ENCODE data around the gene MICB.

DNA sequence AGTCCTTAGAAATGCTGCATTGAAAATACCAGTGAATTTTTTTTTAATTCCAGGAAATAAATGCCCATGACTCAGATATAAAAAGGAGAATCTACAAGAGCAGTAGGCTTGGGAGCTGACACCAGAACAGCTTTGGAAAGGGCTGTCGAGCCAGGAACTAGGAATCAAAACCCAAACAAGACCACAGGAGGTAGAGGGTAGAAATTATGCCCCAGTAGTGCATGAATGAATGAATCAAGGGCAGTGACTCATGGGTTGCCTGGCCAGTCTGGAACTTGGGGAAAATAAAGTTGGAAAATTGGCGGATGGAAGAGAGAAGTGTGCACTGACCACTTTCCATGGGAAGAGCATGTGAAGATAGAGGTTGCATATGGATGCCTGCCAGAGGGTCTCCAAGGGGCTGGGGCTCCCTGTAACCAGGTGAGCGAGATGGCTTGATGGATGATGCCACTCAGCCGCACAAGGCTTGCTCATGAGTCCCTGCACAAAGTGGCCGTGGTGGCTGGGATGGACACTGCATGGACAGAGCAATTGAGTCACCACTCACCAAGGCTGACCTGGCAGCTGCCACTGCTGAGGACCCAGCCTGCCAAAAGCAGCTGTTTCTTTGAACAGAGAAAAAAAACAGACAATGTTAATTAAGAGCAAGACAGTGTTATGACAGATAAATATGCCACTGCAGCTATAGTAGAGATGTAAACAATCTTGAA lies 15.7 kb downstream of the MICB start:
- TF ChIP-seq, protein P1, sequence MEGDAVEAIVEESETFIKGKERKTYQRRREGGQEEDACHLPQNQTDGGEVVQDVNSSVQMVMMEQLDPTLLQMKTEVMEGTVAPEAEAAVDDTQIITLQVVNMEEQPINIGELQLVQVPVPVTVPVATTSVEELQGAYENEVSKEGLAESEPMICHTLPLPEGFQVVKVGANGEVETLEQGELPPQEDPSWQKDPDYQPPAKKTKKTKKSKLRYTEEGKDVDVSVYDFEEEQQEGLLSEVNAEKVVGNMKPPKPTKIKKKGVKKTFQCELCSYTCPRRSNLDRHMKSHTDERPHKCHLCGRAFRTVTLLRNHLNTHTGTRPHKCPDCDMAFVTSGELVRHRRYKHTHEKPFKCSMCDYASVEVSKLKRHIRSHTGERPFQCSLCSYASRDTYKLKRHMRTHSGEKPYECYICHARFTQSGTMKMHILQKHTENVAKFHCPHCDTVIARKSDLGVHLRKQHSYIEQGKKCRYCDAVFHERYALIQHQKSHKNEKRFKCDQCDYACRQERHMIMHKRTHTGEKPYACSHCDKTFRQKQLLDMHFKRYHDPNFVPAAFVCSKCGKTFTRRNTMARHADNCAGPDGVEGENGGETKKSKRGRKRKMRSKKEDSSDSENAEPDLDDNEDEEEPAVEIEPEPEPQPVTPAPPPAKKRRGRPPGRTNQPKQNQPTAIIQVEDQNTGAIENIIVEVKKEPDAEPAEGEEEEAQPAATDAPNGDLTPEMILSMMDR (IDR thresholded peaks at IDR 0.05 in 2 of 3, conservative IDR thresholded peaks at IDR 0.05 in 1 of 3; ENCODE audit: borderline replicate concordance in 1 of 3, insufficient read depth in 1 of 3, low read depth in 2 of 3, low read length in 2 of 3), result no peak
- no peak for TF ChIP-seq POLR2A (IDR thresholded peaks at IDR 0.05; ENCODE audit: borderline replicate concordance, extremely low read depth, insufficient read depth, insufficient read length)
- no peak for TF ChIP-seq EZH2phosphoT487 (IDR thresholded peaks at IDR 0.05; ENCODE audit: borderline replicate concordance)

All from HCT116 (cell line).